ENCODE measurements around the gene GGA1.
A peak's percentile ranks its signal among the peaks of the same experiment; 100 is the strongest.

Gene GGA1

DNA sequence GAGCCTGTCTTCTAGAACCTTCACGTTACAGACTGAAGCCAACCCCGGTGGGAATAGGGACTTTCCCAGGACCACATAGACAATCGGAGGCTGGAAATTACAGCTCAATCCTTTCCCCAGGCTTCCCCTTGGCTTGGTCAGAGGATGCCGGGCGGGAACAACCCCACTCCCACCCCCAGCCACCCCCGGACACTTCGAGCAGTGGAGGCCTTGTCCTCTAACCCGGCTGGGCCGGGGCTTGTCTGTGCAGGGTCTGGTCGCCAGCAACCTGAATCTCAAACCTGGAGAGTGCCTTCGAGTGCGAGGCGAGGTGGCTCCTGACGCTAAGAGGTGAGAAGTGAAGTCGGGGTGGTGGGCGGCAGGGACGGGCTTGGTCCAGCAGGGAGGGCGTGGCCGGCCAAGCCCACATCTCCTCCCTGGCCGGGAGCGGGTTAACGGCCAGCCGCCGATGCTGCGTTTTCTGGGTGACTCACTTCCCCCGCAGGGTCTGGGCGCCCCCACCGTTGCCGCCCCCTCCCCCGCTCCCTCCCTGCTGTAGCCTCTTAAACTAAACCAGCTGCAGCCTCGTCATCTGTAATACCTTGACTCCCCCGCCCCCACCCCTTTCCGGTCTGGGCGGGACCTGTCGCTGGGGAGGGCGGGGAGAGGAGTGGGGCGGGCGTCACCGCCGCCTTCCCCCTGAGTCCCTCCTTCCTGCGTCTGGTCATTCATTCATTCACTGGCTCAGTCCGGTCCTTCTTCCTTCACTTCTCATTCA is 68.3 kb downstream of the GGA1 start:
- DNase-seq, result peak; percentile 63

DNA sequence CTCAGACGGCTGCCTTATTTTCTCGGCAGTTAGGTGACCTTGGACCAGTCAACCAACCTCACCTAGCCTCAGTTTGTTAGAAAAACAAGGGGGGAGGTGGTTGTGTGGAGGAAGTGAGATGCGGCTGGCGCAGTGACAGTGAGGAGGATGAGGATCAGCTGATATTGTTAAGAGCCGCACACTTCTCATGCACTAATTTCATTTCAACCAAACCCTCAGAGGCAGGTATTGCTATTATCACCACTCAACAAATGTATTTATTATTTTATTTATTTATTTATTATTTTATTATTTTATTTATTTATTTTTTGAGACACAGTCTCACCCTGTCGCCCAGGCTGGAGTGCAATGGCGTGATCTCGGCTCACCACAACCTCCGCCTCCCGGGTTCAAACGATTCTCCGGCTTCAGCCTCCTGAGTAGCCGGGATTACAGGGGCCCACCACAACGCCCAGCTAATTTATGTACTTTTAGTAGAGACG is 68.9 kb downstream of the GGA1 start:
- no peak for DNase-seq

DNA sequence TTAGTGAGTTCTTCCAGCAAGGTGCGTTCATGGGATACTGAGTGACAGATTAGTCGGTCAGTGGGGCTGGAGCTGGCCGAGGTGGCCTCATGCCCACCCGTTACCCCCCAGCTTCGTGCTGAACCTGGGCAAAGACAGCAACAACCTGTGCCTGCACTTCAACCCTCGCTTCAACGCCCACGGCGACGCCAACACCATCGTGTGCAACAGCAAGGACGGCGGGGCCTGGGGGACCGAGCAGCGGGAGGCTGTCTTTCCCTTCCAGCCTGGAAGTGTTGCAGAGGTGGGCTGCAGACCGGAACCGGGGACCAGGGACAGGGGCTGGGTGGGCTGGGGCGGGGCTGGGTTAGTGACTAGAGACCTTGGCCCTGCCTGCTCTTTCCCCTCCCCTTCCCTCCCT is 69.7 kb downstream of the GGA1 start:
- DNase-seq, result no peak

DNA sequence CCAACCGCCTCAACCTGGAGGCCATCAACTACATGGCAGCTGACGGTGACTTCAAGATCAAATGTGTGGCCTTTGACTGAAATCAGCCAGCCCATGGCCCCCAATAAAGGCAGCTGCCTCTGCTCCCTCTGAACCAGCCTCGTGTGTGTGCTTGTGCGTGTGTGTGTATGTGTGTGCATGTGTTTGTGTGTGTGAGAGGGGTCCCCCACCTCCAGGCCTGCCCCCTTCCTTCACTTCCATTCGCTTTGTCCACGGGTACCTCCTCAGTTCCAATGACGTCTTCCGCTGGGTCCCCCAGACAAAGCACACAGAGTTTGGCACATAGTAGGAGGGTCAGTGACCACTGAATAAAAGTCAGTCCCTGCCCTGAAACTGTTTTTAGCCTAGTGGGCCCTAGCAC is 71.0 kb downstream of the GGA1 start:
- no peak for DNase-seq

DNA sequence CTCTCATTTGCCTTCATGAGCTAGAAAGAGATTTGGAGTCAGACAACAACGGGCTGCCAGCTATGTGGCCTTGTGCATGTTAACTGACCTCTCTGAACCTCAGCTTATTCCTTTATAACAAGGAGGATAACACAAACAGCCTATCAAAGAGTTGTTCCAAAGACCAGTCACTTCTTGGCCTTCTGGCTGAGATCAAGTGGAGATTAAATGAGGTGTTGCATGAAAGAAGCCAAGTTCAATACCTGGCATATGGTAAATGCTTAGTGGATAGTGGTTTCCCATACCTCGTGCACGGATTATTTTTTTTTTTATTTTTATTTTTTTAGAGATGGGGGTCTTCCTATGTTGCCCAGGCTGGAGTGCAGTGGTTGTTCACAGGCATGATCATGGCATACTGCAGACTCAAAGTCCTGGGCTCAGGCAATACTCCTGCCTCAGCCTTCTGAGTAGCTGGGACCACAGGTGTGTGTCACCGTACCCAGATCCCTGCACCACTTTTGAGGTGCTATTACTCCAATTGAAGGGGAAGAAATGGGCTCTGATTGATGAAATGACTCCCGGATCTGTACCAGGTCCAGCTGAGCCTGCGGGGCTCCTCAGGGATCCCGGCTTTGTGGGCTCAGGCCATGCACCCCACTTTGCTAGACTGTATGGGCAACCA is 71.7 kb downstream of the GGA1 start:
- DNase-seq, result no peak

DNA sequence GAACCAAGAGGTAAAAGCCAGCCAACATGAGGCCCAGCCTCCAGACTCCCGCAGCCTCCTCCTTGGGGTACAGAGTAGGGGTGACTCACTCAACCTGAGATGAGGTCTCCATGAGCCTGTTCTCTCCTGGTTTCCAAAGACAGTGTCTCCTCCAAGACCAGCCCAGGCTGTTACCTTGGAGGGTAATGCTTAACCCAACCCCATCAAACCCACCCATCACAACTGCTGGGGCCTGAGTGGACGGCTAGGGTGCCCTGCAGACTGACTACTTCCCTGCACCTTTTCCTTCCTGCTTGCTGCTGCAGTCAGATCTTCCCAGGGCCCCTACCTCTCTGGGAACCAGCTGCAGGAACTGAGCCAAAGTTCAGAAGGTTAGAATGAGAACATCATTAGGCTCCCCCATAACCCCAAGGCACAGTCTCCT is 72.4 kb downstream of the GGA1 start:
- DNase-seq, result no peak

DNA sequence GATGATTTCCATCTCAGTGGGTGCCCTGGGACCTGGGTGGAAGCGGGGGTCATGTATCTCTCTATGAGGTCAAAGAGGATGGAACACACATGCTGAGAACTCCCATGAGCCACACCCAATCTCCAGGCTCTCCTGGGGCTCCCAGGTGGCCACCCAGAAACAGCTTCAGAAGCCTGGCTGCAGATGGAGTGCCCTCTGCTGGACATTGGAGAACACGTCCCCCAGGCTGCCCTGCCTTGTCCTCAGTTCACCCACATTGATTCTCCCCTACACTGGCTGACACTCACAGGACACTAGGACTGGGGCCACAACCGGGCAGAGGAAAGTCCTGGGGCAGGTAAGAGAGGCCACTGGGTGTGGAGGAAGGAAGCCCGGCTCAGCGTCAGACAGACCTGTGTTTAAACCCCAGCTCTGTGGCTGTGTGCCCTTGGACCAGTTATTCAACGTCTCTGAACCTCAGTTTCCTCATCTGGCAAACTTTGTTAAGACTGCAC is 73.0 kb downstream of the GGA1 start:
- DNase-seq, result peak; percentile 38
